ENCODE measurements around the gene BHMT.

Gene BHMT

DNA sequence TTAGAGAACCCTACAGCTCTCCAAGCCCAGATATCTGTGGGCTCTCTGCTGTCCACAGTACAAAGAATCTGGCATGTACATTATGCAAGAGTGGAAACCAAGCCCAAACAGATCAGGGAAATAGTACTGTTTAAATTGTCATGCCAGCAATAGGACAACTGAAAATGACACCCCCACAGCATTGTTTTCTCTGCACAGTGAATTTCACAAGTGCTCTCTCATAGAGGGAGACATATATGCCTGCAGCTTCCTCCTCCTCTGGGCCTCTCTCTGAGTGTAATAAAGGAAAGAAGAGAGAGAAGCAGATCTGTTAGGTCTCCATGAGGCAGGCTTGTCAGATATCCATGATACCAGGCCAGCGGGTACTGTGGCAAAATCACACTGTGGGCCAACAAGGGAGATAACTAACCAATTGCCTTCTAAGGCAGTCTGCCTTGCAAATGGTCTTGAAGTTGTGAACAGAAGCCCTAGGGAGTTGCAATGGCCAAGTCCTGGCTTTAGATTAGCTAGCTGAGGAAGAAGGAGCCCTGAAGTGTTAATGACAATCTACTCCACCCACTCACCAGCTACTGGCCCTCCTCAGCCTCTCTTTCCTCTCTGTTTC lies 69.9 kb downstream of the BHMT start:
- no peak for DNase-seq
